IMR-90 (cell line): ENCODE results near the gene HAS3. TPM values are rescaled to one million over a fixed set of nuclear protein-coding genes. Genes with fewer than 3 reads are reported as not detected.

Experiments
- ATAC-seq: fragments of 200-7000 bp; cut with Tn5 transposase; 2 replicates; pipeline ENCODE4 v1.9.1; 2020; ENCODE audit warnings: low read depth, mild to moderate bottlenecking, moderate library complexity
- BruUV-seq: library from RNA; stranded (reverse); fragments of 400-500 nt; replicated peaks from 2 replicates; lab custom pipeline; 2021; lab: Mats Ljungman, UMichigan
- CTCF ChIA-PET: fragments of 300-600 bp; formaldehyde crosslinking; extraction: SDS; loops from one replicate; lab custom pipeline; 2021; ENCODE audit warnings: antibody characterized with exemption; lab: Yijun Ruan, JAX
- POLR2A ChIA-PET: fragments of 300-600 bp; sonication (Branson Sonifier 250); formaldehyde crosslinking; loops from one replicate; lab custom pipeline; 2022; ENCODE audit warnings: antibody characterized with exemption; ENCODE audit not compliant: unreplicated experiment; lab: Charles Lee
- DNase-seq: peaks from one replicate; pipeline ENCODE4 v3.0.0; 2013
- H2AFZ ChIP-seq: replicated peaks from 2 replicates; pipeline ENCODE3; 2013; ENCODE audit warnings: low read length, mild to moderate bottlenecking; ENCODE audit not compliant: poor library complexity
- H2AK5ac ChIP-seq: 2 replicates; pipeline ENCODE4 v1.6.1; 2013; ENCODE audit warnings: low read depth, low read length, inconsistent platforms
- H2AK9ac ChIP-seq: replicated peaks from 2 replicates; pipeline ENCODE3; 2013; ENCODE audit warnings: mild to moderate bottlenecking, low read depth, low read length, moderate library complexity; ENCODE audit not compliant: poor library complexity
- H2BK120ac ChIP-seq: 2 replicates; pipeline ENCODE4 v1.6.1; 2013; ENCODE audit warnings: low read depth, low read length, inconsistent platforms
- H2BK15ac ChIP-seq: 3 replicates; pipeline ENCODE4 v1.6.1; 2013; ENCODE audit warnings: low read depth, low read length, inconsistent platforms
- H2BK20ac ChIP-seq: 2 replicates; pipeline ENCODE4 v1.6.1; 2013; ENCODE audit warnings: low read depth, mild to moderate bottlenecking, inconsistent platforms, low read length, moderate library complexity
- H2BK5ac ChIP-seq: 2 replicates; pipeline ENCODE4 v1.6.1; 2013; ENCODE audit warnings: mild to moderate bottlenecking, low read depth, low read length, inconsistent platforms; ENCODE audit not compliant: poor library complexity, severe bottlenecking
- H3K14ac ChIP-seq: replicated peaks from 2 replicates; pipeline ENCODE4 v1.6.1; 2013; ENCODE audit warnings: low read depth, low read length, inconsistent platforms
- H3K18ac ChIP-seq: 2 replicates; pipeline ENCODE4 v1.6.1; 2013; ENCODE audit warnings: low read depth, low read length, control low read depth
- H3K23ac ChIP-seq: 2 replicates; pipeline ENCODE4 v1.6.1; 2013; ENCODE audit warnings: low read depth, low read length, inconsistent platforms
- H3K27ac ChIP-seq: 2 replicates; pipeline ENCODE4 v1.5.1; 2013; ENCODE audit warnings: mild to moderate bottlenecking, control low read depth, low read length; ENCODE audit not compliant: insufficient read depth
- H3K27me3 ChIP-seq: 2 replicates; pipeline ENCODE4 v1.6.1; 2013; ENCODE audit warnings: low read length; ENCODE audit not compliant: control insufficient read depth, insufficient read depth
- H3K36me3 ChIP-seq: 2 replicates; pipeline ENCODE4 v1.6.1; 2013; ENCODE audit warnings: low read length, mixed read lengths; ENCODE audit not compliant: control insufficient read depth, insufficient read depth
- H3K4ac ChIP-seq: 2 replicates; pipeline ENCODE4 v1.6.1; 2013; ENCODE audit warnings: low read depth, low read length, inconsistent platforms
- H3K4me1 ChIP-seq: 2 replicates; pipeline ENCODE4 v1.6.1; 2013; ENCODE audit warnings: low read length, mixed read lengths; ENCODE audit not compliant: control insufficient read depth, insufficient read depth
- H3K4me2 ChIP-seq: 2 replicates; pipeline ENCODE4 v1.6.1; 2013; ENCODE audit warnings: low read depth, mild to moderate bottlenecking, control low read depth, low read length, moderate library complexity
- H3K4me3 ChIP-seq: 2 replicates; pipeline ENCODE4 v1.5.1; 2013; ENCODE audit warnings: low read depth, mild to moderate bottlenecking, control low read depth, low read length, moderate library complexity; ENCODE audit not compliant: insufficient read depth
- H3K56ac ChIP-seq: 2 replicates; pipeline ENCODE4 v1.6.1; 2013; ENCODE audit warnings: low read length, inconsistent platforms; ENCODE audit not compliant: insufficient read depth; ENCODE audit errors: extremely low read depth
- H3K79me1 ChIP-seq, 2 experiments: 2 replicates each; pipeline ENCODE4 v1.6.1; 2013; ENCODE audit warnings: low read length in 2 of 2, inconsistent platforms in 1 of 2, low read depth in 1 of 2
- H3K9ac ChIP-seq: 2 replicates; pipeline ENCODE4 v1.6.1; 2013; ENCODE audit warnings: low read depth, low read length, control low read depth
- H3K9me1 ChIP-seq: 2 replicates; pipeline ENCODE4 v1.6.1; 2013; ENCODE audit warnings: low read length, inconsistent platforms; ENCODE audit not compliant: insufficient read depth
- H3K9me3 ChIP-seq: 2 replicates; pipeline ENCODE4 v1.6.1; 2013; ENCODE audit warnings: low read length; ENCODE audit not compliant: control insufficient read depth, insufficient read depth
- H4K20me1 ChIP-seq: 2 replicates; pipeline ENCODE4 v1.6.1; 2013; ENCODE audit warnings: low read length, inconsistent platforms; ENCODE audit not compliant: insufficient read depth
- H4K5ac ChIP-seq: 2 replicates; pipeline ENCODE4 v1.6.1; 2013; ENCODE audit warnings: mild to moderate bottlenecking, low read depth, low read length, control low read depth
- H4K8ac ChIP-seq, 2 experiments: 2 replicates each; pipeline ENCODE4 v1.6.1; 2013; ENCODE audit warnings: low read depth in 2 of 2, low read length in 2 of 2, control low read depth in 1 of 2, inconsistent platforms in 1 of 2
- H4K91ac ChIP-seq: 2 replicates; pipeline ENCODE4 v1.6.1; 2013; ENCODE audit warnings: low read depth, low read length, inconsistent platforms; ENCODE audit not compliant: insufficient read depth
- BHLHE40 ChIP-seq: fragments of 150-350 bp; IDR thresholded peaks from 2 replicates; pipeline ENCODE4 v1.6.1; 2016; ENCODE audit warnings: mild to moderate bottlenecking, low read depth, low read length
- CHD1 ChIP-seq: IDR thresholded peaks from 2 replicates; pipeline ENCODE4 v1.6.1; 2012; ENCODE audit warnings: low read depth, low read length, improper control_type of control experiment
- CTCF ChIP-seq: conservative IDR thresholded peaks from 2 replicates; pipeline ENCODE4 v1.5.1; 2012; ENCODE audit warnings: mild to moderate bottlenecking, low read depth, low read length, improper control_type of control experiment
- FOS ChIP-seq: fragments of 150-350 bp; IDR thresholded peaks from 2 replicates; pipeline ENCODE4 v1.6.1; 2016; ENCODE audit warnings: low read depth, low read length
- MAFK ChIP-seq: IDR thresholded peaks from 2 replicates; pipeline ENCODE4 v1.6.1; 2012; ENCODE audit warnings: low read depth, low read length, improper control_type of control experiment
- MAZ ChIP-seq: IDR thresholded peaks from 2 replicates; pipeline ENCODE4 v1.6.1; 2012; ENCODE audit warnings: low read depth, mild to moderate bottlenecking, low read length, improper control_type of control experiment, moderate library complexity, borderline replicate concordance
- MXI1 ChIP-seq: IDR thresholded peaks from 2 replicates; pipeline ENCODE4 v1.6.1; 2012; ENCODE audit warnings: low read depth, mild to moderate bottlenecking, low read length, moderate library complexity, borderline replicate concordance
- NFE2L2 ChIP-seq: fragments of 150-350 bp; IDR thresholded peaks from 2 replicates; pipeline ENCODE4 v1.6.1; 2016; ENCODE audit warnings: low read depth, mild to moderate bottlenecking, low read length
- POLR2A ChIP-seq: IDR thresholded peaks from 2 replicates; pipeline ENCODE4 v1.6.1; 2012; ENCODE audit warnings: mild to moderate bottlenecking, low read depth, low read length
- RAD21 ChIP-seq: IDR thresholded peaks from 2 replicates; pipeline ENCODE4 v1.6.1; 2012; ENCODE audit warnings: low read length, improper control_type of control experiment
- RCOR1 ChIP-seq: IDR thresholded peaks from 2 replicates; pipeline ENCODE4 v1.6.1; 2012; ENCODE audit warnings: mild to moderate bottlenecking, low read length, improper control_type of control experiment; ENCODE audit not compliant: insufficient replicate concordance
- RFX5 ChIP-seq: IDR thresholded peaks from 2 replicates; pipeline ENCODE4 v1.8.0; 2012; ENCODE audit warnings: low read depth, mild to moderate bottlenecking, low read length, moderate library complexity
- SMC3 ChIP-seq: fragments of 150-350 bp; IDR thresholded peaks from 2 replicates; pipeline ENCODE4 v1.6.1; 2016; ENCODE audit warnings: low read depth, mild to moderate bottlenecking, antibody characterized with exemption, low read length, moderate library complexity
- WGBS, 2 experiments: methylation state at CpG; one replicate each; pipeline versions ENCODE4 v1.1.5 to v1.1.7; 2013; ENCODE audit warnings: missing lambda C conversion rate in 2 of 2; ENCODE audit not compliant: insufficient read length in 1 of 2; ENCODE audit errors: extremely low coverage in 2 of 2; 5-methylcytosine and 5-hydroxymethylcytosine counted together
- dilution Hi-C: fragments of 300-500 bp; cut with HindIII; formaldehyde crosslinking; loops from one replicate; pipeline ENCODE4 v1.14.3; 2018; ENCODE audit warnings: low sequenced_read_pairs; ENCODE audit not compliant: unreplicated experiment
- in situ Hi-C: fragments of 300-500 bp; cut with MboI; formaldehyde crosslinking; loops from 3 replicates; pipeline ENCODE4 v1.14.3; 2019; ENCODE audit warnings: low sequenced_read_pairs, inconsistent platforms, mixed read lengths
- intact Hi-C: fragments of 100-400 bp; cut with micrococcal nuclease; formaldehyde crosslinking; loops from 2 replicates; pipeline ENCODE4 v1.10.0; 2022
- polyA plus RNA-seq, 3 experiments: library from polyadenylated mRNA; depleted of rRNA; stranded (reverse); fragments of >200 nt; gene quantifications; 2 replicates each; pipeline ENCODE4 v1.2.3, GENCODE V29; 2012; ENCODE audit warnings: low replicate concordance in 1 of 3
- total RNA-seq: library from RNA; depleted of rRNA; stranded (reverse); fragments of >200 nt; gene quantifications from 2 replicates; pipeline ENCODE4 v1.2.3, GENCODE V29; 2012
- TF ChIP-seq, protein P1 (sequence below): fragments of 150-350 bp; IDR thresholded peaks from 2 replicates; pipeline ENCODE4 v1.6.1; 2017; ENCODE audit warnings: mild to moderate bottlenecking, antibody characterized with exemption, low read length, low read depth
- TF ChIP-seq, protein P2 (sequence below): fragments of 150-350 bp; IDR thresholded peaks from 2 replicates; pipeline ENCODE4 v1.6.1; 2016; ENCODE audit warnings: low read depth, mild to moderate bottlenecking, low read length, moderate library complexity, borderline replicate concordance

HAS3 gene
- total and polyA plus RNA-seq, 2 of the 4 experiments (the other 2 are of a cell fraction) = 0.36 to 0.97 TPM

DNA sequence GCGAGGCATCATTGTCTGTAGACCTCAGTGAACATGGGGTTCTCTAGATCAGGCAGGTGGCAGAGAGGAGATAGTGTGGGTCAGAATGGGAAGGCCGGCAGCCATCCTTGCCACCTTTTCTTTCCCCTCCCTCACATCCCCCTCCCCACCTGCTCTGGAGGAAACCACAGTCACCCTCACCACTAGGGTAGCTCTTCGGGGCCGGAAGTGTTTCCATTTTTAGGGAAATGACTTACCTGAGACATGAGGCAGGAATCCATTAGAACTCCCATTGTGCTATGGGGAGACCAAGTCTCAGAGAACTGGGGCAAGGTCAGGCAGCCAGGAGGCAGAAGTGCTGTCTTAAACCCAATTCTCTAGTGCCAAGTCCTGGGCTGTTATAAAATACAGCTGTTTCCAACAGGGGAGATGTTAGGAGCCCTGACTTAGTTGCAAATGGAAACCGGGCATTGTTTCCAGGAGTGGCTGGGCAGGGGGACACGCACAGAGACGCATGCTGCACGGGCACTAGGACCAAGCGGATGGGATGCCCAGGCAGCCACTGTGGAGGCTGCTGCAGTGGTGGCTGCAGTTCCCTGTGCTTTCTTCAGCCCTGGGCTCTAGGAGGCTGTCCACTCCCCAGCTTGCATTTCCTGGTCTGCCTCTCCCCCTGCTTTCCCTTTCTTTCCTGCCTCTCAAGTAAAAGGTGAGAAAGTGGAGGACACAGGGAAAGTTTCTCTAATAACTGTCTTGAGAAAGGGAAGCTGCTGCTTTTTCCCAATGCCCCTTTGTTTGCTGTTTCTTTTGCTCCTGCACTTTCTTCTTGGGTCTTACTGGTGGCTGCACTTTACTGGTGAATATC is 2.8 kb downstream of the HAS3 start:
- H3K27ac ChIP-seq = no peak overlapping the region
- no TSS peak for BruUV-seq
- H3K14ac ChIP-seq = no peak overlapping the region
- no peak overlapping the region for H2BK5ac ChIP-seq
- H2AK5ac ChIP-seq = peak overlapping the region; percentile 10; the same call in 1 of the 2 replicates
- H3K4me1 ChIP-seq = peaks cover 4% of the 10 kb centered on the region; the same call in 1 of the 2 replicates
- POLR2A ChIA-PET = no interaction called here
- H3K36me3 ChIP-seq = peaks cover 10% of the 10 kb centered on the region
- H3K56ac ChIP-seq = no peak overlapping the region
- no peak overlapping the region for H2BK120ac ChIP-seq
- no peak overlapping the region for H3K4me2 ChIP-seq
- peaks cover 23% of the 10 kb centered on the region for H4K20me1 ChIP-seq
- no peaks in the 10 kb centered on the region for H3K9me3 ChIP-seq
- ATAC-seq (no peak), DNase-seq (no peak)
- no peaks in the 10 kb centered on the region for H3K27me3 ChIP-seq
- dilution Hi-C loops (no loop called here), intact Hi-C loops (no loop called here), in situ Hi-C loops (no loop called here)
- H3K4me3 ChIP-seq = no peak overlapping the region
- no peak overlapping the region for H4K8ac ChIP-seq
- no peak overlapping the region for H4K91ac ChIP-seq
- no peak overlapping the region for H4K5ac ChIP-seq
- CTCF ChIA-PET = no interaction called here
- no peak overlapping the region for H3K9ac ChIP-seq
- H2AK9ac ChIP-seq = peak overlapping the region; percentile 39
- H3K79me1 ChIP-seq = peaks cover 0 to 17% of the 10 kb centered on the region in 2 experiments; a peak in 2 of 4 replicates
- TF ChIP-seq, protein P1, sequence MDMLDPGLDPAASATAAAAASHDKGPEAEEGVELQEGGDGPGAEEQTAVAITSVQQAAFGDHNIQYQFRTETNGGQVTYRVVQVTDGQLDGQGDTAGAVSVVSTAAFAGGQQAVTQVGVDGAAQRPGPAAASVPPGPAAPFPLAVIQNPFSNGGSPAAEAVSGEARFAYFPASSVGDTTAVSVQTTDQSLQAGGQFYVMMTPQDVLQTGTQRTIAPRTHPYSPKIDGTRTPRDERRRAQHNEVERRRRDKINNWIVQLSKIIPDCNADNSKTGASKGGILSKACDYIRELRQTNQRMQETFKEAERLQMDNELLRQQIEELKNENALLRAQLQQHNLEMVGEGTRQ = no peak
- TF ChIP-seq NFE2L2 (no peak), RFX5 (no peak), CHD1 (no peak), POLR2A (no peak), CTCF (no peak), MXI1 (no peak), SMC3 (no peak), MAFK (no peak), RCOR1 (no peak), RAD21 (no peak), BHLHE40 (no peak), FOS (no peak), MAZ (no peak)
- TF ChIP-seq, protein P2, sequence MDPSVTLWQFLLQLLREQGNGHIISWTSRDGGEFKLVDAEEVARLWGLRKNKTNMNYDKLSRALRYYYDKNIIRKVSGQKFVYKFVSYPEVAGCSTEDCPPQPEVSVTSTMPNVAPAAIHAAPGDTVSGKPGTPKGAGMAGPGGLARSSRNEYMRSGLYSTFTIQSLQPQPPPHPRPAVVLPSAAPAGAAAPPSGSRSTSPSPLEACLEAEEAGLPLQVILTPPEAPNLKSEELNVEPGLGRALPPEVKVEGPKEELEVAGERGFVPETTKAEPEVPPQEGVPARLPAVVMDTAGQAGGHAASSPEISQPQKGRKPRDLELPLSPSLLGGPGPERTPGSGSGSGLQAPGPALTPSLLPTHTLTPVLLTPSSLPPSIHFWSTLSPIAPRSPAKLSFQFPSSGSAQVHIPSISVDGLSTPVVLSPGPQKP = no peak
- no peak overlapping the region for H2BK15ac ChIP-seq
- H3K18ac ChIP-seq = no peak overlapping the region
- WGBS, 2 experiments = 60% methylated on average over 1 of the region's 9 CpGs; no CpG with 5 or more reads in 1 of the 2 experiments
- H3K4ac ChIP-seq = no peak overlapping the region
- H3K23ac ChIP-seq = no peak overlapping the region
- H2AFZ ChIP-seq = no peak overlapping the region
- 0 out of 2 replicates have a peak, but pooled peaks cover 5% of the 10 kb centered on the region for H3K9me1 ChIP-seq
- H2BK20ac ChIP-seq = no peak overlapping the region
